ENCODE data around the gene BRCA1. TPM values are rescaled to one million over a fixed set of nuclear protein-coding genes. Genes with fewer than 3 reads are reported as not detected.

The BRCA1 gene
- total RNA-seq, 4 donors from 2014 or later, result 2.4 to 10.9 (median 5.5) TPM

DNA sequence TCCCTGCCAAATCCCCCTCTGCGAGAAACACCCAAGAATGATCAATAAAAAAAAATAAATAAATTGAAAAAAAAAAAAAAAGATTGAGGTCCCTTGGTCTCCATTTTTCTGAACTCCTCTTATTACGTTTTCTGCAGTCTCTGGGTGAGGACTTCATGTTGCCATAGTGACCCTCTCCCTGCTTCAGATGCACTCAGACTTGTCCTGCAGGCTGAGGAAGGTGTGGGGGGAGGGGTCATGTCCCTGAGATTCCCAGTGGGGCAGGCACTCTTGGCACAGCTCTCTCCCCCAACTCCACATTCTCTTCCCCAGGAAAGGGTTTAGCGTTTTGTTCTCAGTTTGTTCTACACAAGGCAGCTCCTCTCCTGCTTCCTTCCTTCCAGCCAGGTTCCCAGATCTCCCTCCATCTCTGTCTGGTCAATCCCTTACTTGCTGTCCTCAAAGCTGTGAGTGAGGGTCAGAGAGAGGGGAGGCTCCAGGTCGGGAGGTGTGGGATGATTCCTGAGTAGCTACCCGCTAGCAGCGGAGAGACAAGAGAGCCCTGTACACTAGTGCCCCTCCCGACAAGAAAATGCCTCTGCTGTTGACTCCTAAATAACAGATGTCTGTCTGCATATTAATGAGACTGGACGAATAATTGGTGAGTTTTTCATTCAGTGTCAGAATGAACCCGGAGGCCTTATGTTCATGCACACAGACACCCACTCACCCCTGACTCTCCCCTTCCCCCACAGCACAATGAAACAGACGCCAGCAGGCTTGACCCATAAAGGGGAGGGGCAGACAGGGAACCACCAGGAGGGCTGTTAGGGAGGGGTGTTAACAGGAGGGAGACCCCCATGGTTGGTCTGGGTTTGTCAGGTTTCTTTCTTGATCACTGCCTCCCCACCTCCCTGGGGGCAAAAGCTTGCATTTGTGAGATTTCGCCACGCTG, 90.9 kb downstream of the BRCA1 start:
- no peak for TF ChIP-seq CTCF (IDR thresholded peaks at IDR 0.05; ENCODE audit: low read depth)

DNA sequence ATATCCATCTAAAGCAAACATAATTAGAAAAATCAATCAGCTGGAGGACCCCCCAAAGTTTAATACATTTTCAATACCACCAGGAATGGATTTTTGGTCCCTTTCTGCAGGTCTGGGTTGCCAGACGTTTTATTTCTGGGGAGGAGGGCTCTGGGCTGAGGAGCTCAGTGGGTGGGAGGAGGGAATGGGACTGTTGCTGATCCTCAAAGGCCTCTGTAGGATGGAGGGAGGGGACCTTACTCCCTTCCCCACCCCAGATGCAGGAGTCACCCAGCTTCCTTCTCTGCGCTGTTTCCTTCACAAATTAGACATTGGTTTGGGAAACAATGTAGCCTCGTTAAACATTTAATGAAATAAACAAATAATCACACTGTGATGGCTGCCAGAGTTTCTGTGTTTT, 93.5 kb downstream of the BRCA1 start:
- TF ChIP-seq CTCF (IDR thresholded peaks at IDR 0.05; ENCODE audit: low read depth), result no peak

DNA sequence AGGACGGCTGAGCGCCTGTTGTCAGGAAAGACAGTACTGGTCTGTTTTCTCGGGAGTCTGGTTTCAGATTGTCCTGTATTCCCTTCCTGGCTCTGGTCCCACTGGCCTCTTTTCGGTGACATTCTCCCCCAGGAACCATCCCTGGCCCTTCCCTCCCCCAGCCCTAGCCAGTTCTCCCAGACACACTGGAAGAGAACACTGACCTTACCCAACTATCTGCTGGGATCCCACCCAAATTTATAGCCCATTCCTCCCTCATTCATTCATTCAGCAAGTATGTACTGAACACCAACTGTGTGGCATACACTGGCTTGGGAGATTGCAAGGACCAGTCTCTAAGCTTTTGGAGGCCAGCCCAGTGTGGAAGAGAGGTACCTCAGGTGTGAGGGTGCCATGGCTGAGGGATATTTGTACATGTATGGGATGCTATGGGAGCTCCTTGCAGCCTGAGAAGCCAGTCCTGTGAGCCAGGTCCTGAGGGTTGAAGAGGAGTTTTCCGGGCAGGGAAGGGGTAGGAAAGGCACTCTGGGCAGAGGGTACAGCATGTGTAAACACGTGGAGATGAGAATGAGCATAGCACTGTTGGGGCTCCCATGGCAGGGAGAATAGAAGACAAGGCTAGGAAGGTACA, 94.9 kb downstream of the BRCA1 start:
- no peak for TF ChIP-seq CTCF (IDR thresholded peaks at IDR 0.05; ENCODE audit: low read depth)

DNA sequence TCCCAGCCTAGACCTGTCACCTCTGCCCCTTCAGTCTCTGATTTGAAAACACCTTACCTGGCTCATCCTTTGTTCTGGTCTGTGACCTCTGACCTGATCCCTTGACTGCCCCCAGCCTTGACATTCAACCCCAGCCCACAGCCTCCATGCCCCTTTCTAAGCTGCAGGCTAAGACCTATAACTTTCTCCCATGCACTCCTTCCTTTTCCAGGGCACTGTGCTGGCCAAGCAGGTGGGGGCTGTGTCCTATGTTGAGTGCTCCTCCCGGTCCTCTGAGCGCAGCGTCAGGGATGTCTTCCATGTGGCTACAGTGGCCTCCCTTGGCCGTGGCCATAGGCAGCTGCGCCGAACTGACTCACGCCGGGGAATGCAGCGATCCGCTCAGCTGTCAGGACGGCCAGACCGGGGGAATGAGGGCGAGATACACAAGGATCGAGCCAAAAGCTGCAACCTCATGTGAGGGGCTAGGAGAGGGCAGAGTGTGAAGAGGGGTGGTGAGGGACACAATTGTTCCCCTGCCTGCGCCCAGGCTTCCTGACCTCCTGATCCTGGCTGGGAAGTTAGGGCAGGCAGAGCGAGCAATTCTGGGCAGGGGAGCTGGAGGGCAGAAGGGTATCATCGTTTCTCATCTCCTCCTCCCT, 96.8 kb downstream of the BRCA1 start:
- no peak for TF ChIP-seq CTCF (IDR thresholded peaks at IDR 0.05; ENCODE audit: low read depth)

- no peak for TF ChIP-seq CTCF (IDR thresholded peaks at IDR 0.05; ENCODE audit: low read depth)
Observed at GRCh38 chr17:43027091-43028032, 97.8 kb downstream of the BRCA1 start.

- TF ChIP-seq CTCF (IDR thresholded peaks at IDR 0.05; ENCODE audit: low read depth), result no peak
Observed at GRCh38 chr17:43026595-43026994, 98.6 kb downstream of the BRCA1 start.
